Lung microvascular endothelial cell (primary cell): Measurements from ENCODE around the gene TM4SF20. TPM values are rescaled to one million over a fixed set of nuclear protein-coding genes. Genes with fewer than 3 reads are reported as not detected.
"Not testable (repeated sequence)": the region's sequence is repeated elsewhere in the genome, so short reads cannot be mapped to it uniquely, and the experiment has no call there.

Experiments used
- DNase-seq, 2 donors: peaks; one replicate each; pipeline versions ENCODE4 v3.0.0 to v3.0.0-alpha.2; 2010; ENCODE audit warnings: low read depth in 2 of 2
- total RNA-seq: library from RNA; depleted of rRNA; stranded (reverse); fragments of >200 nt; gene quantifications from 2 replicates; pipeline ENCODE4 v1.2.1, GENCODE V29; 2014

TM4SF20 gene
- total RNA-seq, 1 donor from 2014 or later: not detected

DNA sequence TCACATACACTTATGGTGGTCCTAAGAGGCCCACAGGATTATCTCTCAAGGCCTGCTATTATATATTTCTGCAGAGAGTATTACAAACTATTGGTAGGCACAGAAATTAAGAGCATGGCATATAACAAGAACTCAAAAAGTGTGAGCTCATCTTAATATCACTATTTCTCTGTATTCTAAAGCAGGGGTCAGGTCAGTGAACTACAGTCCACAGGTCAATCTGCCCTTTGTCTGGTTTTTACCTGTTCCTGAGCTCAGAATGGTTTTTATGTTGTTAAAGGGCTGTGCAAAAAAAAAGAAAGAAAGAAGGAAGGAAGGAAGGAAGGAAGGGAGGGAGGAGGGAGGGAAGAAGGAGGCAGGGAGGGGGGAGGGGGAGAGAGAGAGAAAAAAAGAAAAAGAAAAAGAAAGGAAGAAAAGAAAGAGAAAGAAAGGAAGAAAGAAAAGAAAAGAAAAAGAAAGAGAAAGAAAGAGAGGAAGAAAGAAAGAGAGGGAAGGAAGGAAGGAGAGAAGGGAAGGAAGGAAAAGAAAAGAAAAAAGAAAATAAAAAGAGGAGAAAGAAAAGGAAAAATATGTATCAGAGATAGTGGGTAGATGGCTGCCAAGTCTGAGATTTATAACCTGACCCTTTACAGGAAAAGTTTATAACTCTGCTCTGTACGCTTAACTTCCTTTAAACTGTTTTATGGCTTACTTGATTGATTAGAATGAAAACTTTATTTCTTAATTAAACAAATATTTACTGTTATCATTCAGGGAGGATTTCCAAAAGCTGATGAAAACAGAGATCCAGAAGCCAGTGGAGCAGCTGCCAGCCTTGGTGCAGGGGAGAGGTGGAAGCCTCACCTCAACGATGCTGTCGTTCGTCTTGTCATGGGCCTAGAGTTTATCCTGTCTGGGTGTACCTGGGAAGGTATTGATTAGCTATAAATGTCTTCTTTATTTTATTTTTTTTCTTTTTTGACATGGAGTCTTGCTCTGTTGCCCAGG, 19.9 kb upstream of the TM4SF20 start:
- DNase-seq: no peak

DNA sequence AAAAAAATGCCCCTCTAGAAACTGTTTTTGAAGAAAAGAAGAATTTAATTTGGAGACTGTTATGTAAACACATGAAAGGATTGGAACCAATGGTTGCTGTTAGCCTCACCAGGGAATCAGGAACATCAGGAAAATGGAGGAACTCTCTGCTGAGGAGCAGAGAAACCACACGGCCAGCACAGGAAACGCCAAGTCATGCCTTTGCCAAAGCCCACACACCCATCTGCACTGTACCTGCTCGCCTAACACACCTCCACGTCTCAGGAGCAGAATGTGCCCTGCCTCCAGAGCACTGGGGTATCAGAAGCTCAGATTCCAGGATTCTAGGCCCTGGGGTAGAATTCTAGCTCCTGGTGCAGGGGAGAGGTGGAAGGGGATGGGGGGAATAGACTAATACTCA, 18.5 kb upstream of the TM4SF20 start:
- no peak for DNase-seq

DNA sequence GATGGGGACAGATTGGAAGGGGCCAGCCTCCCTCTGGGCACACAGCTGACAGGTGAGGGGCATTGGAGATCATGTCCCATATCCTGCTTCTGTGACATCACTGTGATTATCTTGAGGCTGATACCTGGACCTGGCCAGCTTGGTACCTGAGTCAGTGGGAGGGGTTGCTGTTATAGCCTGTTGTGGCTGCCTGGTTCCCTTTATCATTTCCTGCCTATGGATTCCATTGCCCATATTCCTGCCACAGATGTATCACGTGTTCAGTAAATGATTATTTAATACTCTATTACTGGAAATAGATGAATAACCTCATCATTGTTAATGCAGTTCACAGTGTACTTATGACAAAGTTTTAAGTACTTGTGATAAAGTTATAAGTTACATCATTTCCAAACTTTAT, 16.4 kb upstream of the TM4SF20 start:
- DNase-seq: no peak

DNA sequence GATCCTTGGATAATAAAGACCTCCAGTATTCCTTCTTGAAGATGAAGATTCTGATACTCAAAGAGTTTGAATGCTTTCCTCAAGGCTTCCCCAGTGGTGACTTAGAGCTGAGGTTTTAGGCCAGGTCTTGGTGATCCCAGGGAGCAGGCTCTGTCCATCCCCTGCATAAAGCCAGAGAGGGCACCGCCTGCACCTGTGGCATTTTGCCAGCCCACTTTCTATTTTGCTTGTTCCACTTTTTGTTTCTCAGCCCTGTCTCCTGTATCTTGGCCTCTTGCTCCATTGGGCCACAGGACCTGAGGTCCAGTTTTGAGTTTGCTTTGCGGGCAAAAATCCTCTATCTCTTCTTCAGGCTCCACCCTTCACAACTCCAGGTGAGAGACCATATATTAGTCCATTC, 15.3 kb upstream of the TM4SF20 start:
- no peak for DNase-seq

DNA sequence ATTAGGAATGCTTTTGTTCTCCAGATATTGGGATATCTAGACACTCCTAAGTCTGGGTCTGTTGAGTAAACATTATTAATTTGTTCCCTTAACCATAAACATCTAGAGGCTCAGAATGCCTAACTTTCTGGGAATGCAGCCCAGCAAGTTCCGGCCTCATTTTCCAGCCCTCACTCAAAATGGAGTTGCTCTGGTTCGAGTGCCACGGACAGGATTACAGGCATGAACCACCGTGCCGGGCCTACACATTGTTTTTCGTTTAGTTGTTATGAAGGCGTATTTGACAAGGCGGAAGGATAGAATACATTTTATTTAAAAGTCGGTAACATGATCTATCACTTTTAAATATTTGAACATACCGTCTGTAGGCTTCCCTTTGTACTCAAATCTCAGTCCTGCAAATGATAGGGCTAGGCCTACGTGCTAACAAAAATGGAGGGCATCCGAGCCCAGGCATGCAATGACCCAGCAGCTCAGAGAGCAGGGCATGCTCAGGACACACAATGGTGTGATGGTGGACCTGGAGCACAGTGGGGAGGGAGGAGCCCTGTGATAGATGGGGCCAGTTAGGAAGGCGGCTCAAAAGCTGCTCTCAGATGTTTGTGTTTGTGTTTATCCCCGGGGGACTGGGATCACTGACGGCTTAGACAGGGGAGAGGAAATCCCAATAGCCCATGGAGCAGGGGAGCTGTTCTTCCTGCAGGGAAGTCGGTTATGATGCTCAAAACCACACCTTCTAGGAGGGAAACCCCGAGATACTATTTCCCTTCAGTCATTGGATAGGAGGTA, 11.6 kb upstream of the TM4SF20 start:
- DNase-seq: no peak

DNA sequence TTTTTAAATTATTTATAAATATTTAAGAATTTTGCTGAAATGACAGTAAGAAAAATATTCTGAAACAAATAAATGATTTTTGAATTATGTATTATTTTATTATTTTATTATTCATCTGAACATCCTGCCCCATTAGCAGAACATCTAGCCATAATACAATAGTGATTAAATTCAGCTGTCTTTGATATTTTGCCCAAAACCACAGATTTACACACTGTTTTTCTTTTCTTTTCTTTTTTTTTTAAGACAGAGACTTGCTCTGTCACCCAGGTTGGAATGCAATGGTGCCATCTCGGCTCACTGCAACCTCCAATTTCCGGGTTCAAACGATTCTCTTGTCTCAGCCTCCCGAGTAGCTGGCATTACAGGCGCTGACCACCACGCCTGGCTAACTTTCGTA, 10.6 kb upstream of the TM4SF20 start:
- DNase-seq: no peak

DNA sequence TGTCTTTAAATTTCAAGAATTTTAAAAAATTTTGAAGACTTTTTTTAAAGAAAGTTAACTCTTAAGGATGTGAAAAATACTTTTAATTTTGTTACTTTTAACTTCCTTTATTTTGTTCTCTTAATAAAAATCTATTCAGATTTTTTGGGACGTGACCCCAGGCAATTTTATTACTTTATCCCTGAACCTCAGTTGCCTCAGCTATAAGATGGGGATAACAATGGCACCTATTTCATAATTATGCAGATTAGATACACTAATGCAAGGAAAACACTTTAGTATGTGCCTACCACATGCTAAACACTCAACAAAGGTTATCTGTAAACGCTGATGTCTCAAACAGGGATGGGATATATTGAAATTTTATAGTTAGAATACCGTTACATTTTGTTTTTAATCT, 10.1 kb upstream of the TM4SF20 start:
- no peak for DNase-seq

DNA sequence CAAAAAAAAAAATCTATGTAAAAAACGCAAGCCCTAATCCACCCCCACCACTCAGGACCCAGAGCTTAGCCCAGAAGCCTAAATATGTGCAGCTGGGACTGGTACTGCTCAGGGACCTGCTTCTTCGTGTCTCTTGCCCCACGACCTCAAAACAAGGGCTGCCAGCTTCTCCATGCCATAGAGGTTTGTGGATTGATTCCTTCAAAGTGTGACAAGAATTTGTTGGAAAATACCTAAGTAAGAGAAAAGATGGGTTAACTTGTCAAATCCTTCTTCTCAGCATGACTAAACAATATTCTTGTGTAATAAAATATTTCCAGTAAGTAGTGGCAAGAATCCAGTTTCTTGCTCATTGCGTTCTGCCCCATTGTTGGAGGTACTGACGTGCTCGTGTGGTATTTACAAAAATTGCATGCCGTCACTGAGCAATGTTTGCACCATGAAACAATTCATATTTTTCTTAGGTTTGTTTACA, 9.5 kb upstream of the TM4SF20 start:
- DNase-seq: peak in 1 of 2 donors; percentile 57

DNA sequence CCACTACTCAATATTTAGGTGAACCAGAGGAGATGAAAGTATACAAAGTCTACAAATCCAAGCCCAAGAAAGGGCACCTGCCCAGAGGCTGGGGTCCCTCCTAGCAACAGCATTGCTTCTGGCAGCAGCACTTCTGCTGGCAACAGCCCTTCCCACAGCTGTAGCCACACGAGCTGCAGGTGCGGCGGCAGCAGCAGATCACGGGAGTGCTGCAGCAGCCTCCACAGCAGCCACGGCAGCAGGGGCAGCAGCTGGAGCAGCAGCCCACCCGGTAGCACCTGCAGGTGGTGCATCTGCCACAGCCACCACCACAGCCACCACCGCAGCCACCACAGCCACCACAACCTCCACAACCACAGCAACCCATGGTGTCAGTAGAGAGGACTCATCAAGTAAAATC, 8.5 kb upstream of the TM4SF20 start, which contains the start of gene SCYGR1:
TSS of gene SCYGR1 (minus strand) at position 367 of the 400 bp plus-strand sequence. CDS start at position 367, 0 bp downstream.
- not testable (repeated sequence) for DNase-seq

DNA sequence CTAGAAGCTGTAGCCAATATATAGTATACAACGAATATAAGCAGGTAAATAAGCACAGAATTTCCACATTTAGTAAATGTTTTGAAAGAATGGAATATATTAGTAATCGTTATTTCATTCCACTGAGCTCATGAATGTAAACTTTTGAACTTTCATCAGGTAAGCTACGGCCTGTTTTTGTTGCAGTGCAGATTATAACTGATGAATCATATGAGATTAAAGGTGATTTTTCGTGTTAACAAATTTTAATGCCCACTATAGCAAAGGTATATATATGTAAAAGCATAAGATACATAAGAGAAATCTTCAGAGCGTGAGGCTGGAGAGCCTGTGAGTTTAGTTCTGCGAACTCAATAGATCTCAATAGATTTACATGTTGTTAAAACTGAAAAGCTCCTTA, 7.5 kb upstream of the TM4SF20 start:
- DNase-seq: no peak

DNA sequence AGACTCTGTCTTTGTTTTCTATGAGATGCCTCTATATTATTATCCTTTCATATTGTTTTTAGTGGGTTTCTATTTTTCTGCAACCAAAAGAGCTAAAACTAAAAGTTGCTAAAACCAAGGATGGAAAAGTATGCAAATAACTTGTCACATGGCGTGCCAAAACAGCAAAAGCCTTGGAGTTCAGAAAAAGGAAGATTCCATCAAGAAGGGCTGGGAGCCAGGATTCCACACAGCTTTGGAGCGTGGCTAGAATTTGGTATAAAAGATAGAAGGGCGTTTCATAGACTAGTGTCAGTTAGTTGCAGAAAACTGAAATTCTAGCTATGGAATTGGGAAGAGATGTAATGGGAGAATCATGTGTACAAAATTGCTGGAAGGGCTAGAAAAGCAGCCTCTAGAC, 4.6 kb upstream of the TM4SF20 start:
- no peak for DNase-seq

DNA sequence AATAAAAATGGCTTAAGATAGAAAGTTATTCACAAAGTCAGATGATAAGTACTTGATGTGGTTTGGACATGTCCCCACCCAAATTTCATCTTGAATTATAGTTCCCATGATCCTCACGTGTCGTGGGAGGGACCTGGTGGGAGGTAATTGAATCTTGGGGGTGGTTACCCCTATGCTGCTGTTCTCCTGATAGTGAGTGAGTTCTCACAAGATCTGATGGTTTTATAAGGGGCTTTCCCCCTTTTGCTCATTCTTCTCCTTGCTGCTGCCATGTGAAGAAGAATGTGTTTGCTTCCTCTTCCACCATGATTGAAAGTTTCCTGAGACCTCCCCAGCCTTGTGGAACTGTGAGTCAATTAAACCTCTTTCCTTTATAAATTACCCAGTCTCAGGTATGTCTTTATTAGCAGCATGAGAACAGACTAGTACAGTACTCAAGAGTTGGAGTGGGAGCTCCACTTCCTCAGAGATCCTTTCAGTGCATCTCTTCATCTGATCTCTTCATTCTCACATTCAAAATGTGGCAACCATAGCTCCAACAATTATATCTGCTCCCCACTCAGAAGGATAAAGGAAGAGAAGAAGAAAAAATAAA, 3.2 kb upstream of the TM4SF20 start:
- DNase-seq: not testable (repeated sequence)

DNA sequence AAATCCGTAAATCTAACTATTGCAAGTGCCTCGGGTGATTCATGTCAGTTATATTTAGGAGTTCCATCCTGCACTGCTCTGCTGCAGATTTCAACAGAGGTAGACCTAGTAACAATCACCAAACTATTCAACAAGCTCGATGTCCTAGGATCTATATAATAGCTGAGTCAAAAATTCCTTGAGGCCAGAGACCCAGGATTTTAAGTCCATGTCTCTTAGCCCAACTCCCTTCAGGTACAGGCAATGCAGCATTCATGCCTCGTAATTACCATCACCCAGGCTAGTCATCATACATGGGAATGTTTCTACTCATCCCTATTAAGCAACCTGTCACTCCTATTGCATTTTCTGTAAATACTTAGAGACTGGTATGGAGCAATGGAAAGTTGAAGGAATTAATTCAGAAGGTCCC, 729 bp downstream of the TM4SF20 start:
- DNase-seq: no peak

DNA sequence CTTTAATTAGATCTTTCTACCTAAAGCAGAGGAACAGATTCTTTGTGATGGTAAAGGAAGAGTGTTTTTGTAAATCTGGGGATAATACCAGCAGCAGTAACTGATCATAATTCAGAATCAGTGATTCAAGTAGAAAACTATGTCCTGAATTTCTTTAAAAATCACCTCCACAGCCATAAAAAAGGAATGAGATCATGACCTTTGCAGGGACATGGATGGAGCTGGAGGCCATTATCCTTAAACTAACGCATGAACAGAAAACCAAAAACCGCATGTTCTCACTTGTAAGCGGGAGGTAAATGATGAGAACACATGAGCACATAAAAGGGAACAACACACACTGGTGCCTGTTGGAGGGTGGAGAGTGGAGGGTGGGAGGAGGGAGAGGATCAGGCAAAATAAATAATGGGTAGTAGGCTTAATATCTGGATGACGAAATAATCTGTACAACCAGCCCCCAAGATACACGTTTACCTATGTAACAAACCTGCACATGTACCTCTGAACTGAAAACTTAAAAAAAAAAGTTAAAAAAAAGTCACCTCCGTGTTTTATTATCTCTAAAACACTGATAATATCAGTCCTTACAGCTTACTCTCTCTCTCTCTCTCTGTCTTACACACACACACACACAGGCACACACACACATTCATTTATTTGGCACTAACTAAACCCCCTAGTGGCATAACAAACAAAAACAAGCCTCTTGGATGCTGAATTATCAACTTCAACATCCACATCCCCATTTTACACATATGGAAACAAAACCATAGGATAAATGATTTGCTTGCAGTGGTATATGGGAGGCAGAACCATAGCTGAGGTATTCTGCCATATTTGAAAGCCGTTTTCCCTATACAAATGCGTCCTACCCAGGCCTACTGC, 1.4 kb downstream of the TM4SF20 start:
- no peak for DNase-seq

DNA sequence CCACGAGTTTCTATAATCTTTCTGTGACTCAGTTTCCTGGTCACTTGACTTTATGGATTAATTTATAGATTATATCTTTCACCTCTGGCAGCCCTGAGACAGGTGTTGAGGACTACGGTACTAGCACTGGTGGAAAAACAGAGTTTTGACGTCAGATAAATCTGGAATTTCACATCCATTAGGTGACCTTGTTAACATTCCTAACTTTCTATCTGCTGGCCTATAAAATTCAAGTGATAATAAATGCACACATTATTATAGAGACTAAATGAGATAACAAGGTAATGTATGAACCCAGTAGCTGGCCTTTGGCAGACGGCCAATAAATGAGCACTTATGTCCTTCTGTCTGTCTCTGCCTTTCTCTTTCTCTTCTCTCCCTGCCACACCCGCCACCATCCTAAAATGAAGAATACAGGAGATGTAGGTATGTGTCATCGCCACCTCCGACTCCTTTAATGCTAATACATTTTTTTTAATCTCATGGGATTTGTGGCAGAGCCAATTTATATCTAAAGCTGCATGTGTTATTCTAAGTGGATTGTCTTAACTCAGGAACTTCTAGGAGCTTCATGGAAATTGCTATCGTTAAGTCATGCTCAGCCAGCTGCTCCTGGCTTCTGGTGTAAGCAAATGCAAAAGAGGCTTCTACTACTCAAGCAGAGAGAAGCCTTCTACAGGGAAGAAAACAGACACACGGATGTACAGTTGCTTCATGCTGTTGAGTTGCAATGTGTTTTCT, 2.3 kb downstream of the TM4SF20 start:
- DNase-seq: no peak

DNA sequence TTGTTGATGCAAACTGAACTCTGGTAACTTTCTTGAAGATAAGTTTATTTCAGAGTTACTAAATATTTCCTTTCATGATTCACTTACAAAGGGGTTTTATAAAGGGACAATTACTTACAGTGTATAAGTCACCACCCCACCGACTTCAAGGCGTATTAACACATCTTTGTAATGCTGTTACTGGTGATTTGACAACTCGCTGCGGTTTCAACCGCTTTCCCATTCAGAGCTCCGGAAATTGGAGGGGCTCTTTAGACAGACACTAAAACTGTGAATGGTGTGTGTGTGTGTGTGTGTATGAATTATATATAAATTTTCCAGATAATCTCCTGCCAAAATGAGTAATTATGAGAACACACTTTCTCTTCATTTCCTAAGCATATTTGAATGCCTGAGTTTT, 4.9 kb downstream of the TM4SF20 start:
- no peak for DNase-seq

DNA sequence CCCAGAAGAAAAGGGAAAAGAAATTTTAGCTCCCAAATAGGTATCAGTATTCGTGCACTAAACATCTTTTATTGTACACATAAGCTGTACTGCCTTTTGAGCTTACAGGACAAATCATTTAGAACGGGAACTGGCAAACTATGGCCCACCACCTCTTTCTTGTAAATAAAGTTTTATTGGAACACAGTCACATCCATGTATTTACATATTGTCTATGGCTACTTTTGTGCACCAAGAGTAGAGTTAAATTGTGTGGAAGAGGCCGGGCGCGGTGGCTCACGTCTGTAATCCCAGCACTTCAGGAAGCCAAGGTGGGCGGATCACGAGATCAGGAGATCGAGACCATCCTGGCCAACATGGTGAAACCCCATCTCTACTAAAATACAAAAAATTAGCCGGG, 5.7 kb downstream of the TM4SF20 start:
- DNase-seq: no peak

DNA sequence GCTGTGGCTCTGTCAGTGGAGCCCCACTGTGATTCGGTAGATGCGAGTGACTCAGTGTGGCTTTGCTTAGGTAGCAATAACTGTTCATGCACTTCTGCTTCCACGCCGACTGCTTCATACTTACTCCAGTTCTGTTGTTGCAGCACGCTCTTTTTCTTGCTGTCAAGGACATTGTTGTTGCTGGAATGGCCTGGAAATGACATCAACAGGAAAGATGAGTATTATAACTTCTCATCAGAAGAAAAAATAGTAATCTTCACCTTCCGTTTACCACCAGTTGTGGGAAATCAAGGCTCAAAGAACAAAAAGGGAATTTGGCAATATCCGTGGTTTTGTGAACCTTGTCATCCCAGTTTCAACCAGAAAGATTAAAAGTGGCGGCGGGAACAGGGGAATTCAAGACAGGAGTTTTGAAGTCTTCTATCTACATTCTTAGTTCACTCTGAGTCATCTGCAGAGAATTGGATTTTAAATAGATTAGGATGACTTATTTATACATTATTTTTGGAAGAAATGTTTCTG, 8.3 kb downstream of the TM4SF20 start:
- DNase-seq: peak; percentile 55 to 67

DNA sequence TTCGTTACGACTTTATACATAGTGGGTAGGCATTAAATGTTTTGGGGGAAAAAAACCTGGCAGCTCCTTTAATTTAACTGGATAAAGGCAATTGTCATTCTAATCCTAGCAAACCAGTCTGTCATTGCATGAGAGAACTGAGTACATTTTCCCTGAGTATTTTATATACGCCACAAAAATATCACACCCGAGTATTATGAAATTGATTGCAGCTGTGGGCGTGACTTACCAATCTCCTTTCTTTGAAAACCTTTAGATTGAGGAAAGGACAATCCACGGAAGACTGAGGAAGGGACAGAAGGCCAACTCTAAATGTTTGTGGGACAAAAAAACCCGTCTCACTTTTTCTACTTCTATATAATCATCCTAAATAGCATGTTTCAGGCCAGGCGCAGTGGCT, 9.0 kb downstream of the TM4SF20 start:
- DNase-seq: no peak

DNA sequence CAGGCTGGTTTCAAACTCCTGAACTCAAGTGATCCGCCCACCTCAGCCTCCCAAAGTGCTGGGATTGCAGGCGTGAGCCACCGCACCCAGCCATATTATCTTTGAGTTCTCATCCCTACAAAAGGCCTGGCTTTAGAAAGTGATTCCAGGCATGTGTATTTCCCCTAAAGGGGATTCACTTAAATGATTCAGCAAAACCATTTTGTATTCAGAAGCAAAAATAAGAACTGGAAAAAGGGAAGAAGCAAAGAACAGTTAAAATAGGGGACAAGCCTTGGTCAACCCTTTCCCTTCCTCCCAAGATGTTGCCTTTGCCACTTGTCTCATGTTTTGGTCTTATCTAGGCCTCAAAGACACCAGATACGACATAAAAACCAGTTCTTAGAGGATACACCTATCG, 10.5 kb downstream of the TM4SF20 start:
- DNase-seq: no peak
